ENCODE results near the gene GRID2.

The GRID2 gene

DNA sequence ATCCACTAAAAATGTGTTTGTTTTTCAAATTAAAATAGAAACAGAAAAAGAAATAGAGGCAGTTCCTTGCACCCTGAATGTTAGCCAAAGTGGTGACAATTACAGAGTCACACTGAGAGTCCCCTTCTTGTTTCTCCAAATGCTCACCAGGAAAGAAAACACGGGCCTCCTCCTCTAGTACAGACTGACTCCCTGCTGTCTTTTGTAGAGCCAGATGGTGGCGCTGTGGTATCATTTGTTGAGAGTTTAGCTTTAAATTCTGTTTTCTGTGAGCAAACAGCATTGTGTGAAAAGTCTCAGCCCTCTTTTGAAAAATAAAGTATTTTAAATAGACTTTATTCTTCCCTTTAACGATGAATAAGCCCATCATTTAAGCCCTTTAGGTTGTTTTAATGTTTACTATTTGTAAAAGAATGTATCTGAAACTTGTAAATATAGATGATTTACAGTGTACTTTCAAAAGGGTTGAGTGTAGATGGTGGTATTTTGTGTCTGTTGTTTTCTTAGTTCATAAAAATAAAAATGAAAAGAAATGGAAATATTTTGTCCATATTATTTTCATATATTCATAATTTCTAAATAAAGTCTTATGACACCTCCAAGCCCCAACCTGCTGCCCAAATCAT, 1487.9 kb downstream of the GRID2 start:
- H3K27ac ChIP-seq = no peak overlapping the region
- TF ChIP-seq, protein P1, sequence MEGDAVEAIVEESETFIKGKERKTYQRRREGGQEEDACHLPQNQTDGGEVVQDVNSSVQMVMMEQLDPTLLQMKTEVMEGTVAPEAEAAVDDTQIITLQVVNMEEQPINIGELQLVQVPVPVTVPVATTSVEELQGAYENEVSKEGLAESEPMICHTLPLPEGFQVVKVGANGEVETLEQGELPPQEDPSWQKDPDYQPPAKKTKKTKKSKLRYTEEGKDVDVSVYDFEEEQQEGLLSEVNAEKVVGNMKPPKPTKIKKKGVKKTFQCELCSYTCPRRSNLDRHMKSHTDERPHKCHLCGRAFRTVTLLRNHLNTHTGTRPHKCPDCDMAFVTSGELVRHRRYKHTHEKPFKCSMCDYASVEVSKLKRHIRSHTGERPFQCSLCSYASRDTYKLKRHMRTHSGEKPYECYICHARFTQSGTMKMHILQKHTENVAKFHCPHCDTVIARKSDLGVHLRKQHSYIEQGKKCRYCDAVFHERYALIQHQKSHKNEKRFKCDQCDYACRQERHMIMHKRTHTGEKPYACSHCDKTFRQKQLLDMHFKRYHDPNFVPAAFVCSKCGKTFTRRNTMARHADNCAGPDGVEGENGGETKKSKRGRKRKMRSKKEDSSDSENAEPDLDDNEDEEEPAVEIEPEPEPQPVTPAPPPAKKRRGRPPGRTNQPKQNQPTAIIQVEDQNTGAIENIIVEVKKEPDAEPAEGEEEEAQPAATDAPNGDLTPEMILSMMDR (conservative IDR thresholded peaks at IDR 0.05) = peak; percentile 87
- TF ChIP-seq ZFX (IDR thresholded peaks at IDR 0.05) = no peak

GRCh38 chr4:93802045-93802444, 1498.3 kb downstream of the GRID2 start:
- TF ChIP-seq ZFX (IDR thresholded peaks at IDR 0.05) = no peak
- TF ChIP-seq, protein P1 (conservative IDR thresholded peaks at IDR 0.05) = no peak
- no peak overlapping the region for H3K27ac ChIP-seq

DNA sequence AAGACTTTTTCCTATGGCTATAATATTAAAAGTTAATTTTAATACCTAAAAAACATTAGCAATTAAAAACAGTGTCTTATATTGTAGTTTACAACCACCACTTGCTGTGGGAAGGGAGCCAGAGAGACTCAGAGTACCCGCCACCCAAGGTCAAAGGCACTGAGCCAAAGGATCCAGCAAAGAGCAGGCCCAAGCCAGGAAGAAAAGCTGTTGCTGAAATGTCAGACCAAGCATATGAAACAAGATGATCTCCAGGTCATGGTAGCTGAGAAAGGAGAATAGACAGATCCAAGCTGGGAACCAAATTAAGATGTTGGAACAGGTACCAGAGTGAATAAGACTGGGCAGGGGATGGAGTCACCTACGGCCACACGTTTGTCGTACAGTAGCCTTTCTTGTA, 1506.0 kb downstream of the GRID2 start:
- TF ChIP-seq, protein P1 (conservative IDR thresholded peaks at IDR 0.05) = no peak
- no peak for TF ChIP-seq ZFX (IDR thresholded peaks at IDR 0.05)
- H3K27ac ChIP-seq = no peak overlapping the region

DNA sequence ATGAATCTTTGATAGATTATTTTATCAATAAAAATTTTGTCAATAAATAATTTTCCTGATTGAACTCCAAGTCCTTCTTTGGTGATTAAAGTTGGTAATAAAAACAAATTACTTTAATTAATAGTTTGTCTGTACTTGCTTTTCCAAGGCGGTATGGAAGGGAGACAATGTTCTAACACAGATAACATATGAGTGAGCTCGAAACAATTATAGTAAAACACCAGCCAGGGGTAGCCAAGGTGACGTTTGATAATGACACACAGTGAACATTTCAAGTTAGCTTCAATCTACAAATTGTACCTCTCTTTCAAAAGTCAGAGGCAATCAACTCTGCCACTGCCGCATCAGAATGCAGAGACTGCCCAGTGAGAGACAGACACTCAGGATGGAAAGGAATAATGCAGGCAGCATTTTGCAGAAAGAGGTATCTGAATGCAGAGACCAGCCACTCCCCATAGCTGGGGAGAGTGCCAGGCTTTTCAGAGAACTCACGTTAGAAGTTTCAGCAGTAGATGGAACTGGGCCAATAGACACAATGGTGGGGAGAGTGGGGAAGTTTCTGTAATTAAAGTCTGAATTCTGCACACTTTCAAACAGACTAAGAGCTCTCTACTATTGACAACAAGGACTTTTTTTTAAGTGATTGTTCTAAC, 1506.7 kb downstream of the GRID2 start:
- H3K27ac ChIP-seq = no peak overlapping the region
- TF ChIP-seq, protein P1 (conservative IDR thresholded peaks at IDR 0.05) = no peak
- TF ChIP-seq ZFX (IDR thresholded peaks at IDR 0.05) = no peak

DNA sequence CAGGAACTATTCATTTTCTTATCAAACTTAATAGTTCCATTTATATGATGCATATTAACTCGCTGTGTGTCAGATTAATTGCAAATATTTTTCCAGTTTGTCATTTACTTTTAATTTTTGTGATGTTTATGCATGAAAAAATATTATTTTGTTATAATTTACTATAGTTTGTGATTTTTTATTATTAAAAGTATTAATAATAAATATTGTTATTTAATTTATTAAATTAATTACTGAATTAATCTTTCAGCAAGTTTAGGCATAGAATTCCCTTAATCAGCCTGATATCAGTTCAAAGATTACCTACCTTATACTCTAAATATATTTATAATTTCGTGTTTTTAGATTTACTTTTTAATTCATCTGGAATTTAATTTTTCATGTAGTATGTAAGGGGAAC, 1509.3 kb downstream of the GRID2 start:
- TF ChIP-seq, protein P1 (conservative IDR thresholded peaks at IDR 0.05) = no peak
- TF ChIP-seq ZFX (IDR thresholded peaks at IDR 0.05) = no peak
- no peak overlapping the region for H3K27ac ChIP-seq

DNA sequence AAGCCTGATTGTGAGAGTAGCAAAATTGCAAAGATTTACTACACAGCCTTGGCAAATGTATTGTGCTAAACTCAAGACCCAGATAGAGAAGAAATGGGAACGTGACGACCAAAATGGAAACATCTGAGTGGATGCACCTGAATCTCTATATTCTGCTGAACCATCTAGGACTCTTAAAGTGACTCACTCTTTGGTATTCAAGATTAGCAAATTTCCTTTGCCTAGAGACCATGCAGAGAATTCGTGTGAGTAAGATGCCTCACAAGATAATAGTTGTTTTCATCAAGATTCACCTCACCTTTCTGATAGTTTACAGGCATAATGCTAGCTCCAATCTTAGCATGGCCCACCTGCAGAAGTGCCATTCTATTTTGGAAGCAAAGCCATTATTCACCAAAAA, 1510.4 kb downstream of the GRID2 start:
- H3K27ac ChIP-seq = no peak overlapping the region
- no peak for TF ChIP-seq ZFX (IDR thresholded peaks at IDR 0.05)
- TF ChIP-seq, protein P1 (conservative IDR thresholded peaks at IDR 0.05) = no peak

DNA sequence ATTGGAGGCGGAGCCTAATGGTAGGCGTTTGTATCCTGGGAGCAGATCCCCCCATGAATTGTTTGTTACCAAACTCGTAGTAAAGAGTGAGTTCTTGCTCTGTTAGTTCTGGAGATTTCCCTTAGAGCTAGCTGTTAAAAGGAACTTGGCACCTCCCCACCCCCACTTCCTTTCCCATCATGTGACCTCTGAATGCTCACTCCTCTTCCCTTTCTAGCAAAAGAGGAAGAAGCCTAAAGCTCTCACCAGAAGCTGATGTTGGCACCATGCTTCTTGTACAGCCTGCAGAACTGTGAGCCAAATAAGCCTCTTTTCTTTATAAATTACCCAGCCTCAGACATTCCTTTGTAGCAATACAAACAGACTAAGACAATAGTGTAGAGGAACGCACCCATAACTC, 1511.0 kb downstream of the GRID2 start:
- TF ChIP-seq ZFX (IDR thresholded peaks at IDR 0.05) = no peak
- TF ChIP-seq, protein P1 (conservative IDR thresholded peaks at IDR 0.05) = no peak
- no peak overlapping the region for H3K27ac ChIP-seq
